Cortex of kidney (tissue), 1 donor: ENCODE measurements around the gene BSND.

ENCODE experiments used
- DNase-seq: peaks from one replicate; lab custom pipeline; 2025; lab: John Stamatoyannopoulos, UW

The BSND gene

GRCh38 chr1:55046871-55047270, 48.1 kb downstream of the BSND start:
- DNase-seq, result no peak

GRCh38 chr1:55047611-55048010, 48.9 kb downstream of the BSND start:
- no peak for DNase-seq

DNA sequence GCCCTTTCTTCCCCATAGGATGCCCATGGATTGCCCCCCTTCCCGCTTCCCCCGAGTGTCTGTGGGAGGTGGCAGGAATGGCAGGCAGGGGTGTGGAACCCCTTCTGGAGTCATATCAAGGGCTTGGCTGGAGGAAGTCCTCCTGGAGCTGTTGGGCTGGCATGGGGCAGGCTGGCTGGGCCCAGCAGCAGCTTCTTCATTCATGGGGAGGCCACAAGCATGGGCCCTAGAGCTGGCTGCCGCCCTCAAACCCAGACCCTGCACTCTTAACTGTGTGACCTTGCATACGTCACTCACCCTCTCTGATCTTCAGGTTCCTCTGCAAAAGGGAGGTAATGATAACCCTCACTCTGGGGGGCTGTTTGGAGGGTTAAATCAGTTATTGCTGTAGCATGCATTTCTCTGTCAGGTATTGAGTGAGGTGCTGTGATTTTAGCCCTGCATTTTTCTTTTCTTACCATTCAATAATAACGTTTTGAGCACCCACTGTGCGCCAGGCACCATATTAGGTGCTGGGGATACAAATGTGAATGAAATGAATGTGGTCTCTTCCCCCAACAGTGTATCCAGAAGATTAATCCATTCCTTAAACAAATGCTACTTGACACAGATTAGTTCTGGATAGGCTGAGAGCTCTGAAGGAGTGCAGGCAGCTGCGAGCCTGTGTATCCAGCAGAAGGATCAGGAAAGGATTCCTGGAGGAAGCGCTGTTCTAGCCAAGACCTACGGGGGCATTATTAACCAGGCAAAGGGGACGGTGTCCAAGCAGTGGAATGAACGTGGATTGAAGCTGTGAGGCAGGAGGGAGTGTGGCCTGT, 49.9 kb downstream of the BSND start:
- DNase-seq, result no peak

GRCh38 chr1:55049271-55049913, 50.7 kb downstream of the BSND start:
- DNase-seq, result no peak

GRCh38 chr1:55049914-55050278, 51.2 kb downstream of the BSND start:
- DNase-seq, result no peak

DNA sequence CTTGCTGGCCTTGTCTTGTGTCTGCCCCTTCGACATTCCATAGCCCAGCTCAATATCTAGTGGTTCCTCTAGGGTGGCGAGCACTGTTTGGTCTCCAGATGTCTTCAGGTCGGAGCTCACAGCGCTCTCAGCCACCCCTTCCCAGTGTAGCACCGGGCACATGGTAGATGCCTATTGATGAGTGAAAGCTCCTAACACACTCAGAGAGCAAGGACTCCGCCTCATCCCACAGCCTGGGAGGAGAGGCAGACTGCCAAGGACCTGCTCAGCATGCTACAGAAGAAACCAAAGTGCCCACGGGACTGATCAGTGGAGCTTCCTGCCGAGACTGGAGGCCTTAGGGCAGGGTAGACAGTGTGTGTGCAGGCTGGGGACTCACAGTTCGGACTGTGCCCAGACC, 51.5 kb downstream of the BSND start:
- DNase-seq, result no peak

DNA sequence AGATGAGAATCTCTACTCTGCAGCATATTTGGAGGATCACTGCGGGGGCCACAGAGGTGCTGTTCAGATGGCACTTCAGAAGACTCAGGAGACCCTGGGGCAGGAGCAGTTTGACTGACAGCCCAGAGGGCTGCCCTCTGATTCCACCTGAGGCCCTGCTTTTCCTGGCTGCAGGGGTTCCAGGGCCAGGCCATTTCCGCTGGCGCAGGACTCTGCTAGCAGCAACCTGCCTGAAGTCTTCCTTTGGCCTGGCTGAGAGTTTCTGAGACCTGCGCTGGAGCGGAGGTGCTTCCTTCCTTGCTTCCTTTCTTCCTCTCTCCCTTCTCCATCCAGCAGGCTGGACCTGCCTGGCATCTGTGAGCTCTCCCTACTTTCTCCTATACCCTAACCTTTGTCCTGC, 52.4 kb downstream of the BSND start:
- DNase-seq, result no peak

DNA sequence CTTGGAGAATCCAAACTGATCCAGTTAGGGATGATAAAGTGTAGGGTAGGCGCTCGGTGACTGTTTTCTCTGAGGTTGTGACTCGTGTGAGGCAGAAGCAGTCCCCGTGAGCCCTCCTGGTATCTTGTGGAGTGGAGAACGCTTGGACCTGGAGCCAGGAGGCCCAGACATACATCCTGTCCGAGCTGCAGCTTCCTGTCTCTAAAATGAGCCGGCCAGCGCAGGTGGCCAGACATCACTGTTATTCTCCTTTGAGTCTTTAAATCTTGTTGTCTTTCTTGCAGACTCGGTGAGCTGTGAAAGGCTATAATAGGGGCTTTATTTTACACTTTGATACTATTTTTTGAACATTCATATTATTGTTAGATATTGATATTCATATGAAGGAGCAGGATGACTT, 52.9 kb downstream of the BSND start:
- no peak for DNase-seq

DNA sequence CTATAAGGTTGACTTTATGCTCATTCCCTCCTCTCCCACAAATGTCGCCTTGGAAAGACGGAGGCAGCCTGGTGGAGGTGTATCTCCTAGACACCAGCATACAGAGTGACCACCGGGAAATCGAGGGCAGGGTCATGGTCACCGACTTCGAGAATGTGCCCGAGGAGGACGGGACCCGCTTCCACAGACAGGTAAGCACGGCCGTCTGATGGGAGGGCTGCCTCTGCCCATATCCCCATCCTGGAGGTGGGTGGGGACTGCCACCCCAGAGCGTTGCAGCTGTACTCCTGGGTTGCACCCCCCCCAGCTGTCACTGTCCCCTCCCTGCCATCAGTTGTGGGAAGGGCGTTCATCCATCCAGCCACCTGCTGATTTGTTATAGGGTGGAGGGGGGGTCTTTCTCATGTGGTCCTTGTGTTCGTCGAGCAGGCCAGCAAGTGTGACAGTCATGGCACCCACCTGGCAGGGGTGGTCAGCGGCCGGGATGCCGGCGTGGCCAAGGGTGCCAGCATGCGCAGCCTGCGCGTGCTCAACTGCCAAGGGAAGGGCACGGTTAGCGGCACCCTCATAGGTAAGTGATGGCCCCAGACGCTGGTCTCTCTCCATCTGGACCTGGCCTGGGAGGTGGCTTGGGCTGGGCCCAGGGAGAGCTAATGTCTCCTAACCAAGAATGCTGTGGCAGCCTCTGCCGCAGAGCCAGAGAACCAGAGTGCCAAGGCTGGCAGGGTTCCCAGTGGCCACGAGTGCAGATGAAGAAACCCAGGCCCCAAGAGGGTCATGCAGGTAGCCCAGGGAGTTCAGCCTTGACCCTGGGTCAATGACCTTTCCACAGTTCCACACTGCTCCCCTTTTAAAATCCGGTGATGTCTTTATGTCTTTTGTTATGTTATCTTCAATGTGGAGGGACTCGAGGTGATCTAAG, 53.7 kb downstream of the BSND start:
- no peak for DNase-seq

- no peak for DNase-seq
Observed at GRCh38 chr1:55053265-55053954, 54.7 kb downstream of the BSND start.

DNA sequence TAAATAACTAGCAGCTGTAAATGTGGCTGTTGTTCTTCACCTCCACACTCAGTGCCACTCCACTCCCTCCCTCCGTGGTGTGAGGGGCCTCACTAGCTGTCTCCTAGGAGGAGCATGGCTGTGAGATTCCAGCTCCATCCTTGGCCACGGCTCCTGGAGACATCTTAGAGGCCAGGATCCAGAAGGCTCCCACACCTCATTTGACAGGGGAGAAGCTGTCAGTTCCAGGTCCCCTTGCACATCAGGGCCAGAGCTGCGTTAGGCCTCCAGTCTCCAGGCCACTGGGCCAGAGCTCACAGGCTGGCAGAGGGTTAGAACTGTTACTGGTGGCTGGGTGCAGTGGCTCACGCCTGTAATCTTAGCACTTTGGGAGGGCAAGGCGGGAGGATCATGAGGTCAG, 55.7 kb downstream of the BSND start:
- DNase-seq, result no peak

GRCh38 chr1:55055084-55055882, 56.5 kb downstream of the BSND start:
- no peak for DNase-seq

DNA sequence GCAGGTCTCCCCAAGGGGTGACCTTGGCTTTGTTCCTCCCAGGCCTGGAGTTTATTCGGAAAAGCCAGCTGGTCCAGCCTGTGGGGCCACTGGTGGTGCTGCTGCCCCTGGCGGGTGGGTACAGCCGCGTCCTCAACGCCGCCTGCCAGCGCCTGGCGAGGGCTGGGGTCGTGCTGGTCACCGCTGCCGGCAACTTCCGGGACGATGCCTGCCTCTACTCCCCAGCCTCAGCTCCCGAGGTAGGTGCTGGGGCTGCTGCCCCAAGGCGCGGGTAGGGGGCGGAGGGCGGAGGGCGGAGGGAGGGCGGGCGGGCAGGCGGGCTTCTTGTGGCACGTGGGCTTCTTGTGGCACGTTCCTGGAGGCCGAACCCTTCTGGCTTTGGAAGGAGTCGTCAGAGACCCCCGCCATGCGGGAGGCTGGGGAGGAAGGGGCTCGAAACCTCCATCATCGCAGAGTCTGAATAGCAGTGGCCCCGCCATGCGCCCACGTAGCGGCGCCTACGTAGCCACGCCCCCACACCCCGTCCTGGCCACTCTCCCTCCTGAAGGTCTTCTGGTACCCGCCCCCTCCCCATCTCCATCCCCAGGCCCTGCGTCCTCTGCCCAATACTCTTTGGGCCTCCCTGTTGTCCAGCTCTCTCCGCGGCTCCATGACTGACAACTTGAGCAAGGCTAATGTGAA, 57.4 kb downstream of the BSND start:
- DNase-seq, result no peak

DNA sequence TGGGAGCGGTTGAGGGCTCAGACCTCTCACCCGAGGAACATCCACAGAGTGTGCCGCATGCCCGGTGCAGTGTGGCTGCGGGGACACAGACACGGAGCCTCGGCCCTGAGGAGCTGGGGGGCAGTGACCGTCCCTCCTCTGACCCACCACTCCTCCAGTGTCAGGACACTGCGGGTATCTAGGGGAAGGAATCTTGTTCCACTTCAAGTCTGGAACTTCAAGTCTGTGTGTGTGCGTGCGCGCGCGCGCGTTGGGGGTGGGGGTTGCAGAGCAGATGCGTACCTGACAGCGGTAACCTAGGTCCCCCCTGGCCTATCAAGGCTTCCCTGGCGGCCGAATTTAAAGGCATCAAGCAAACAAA, 57.9 kb downstream of the BSND start:
- DNase-seq, result no peak

GRCh38 chr1:55057270-55057955, 58.7 kb downstream of the BSND start:
- no peak for DNase-seq

GRCh38 chr1:55057956-55058298, 59.2 kb downstream of the BSND start:
- no peak for DNase-seq

DNA sequence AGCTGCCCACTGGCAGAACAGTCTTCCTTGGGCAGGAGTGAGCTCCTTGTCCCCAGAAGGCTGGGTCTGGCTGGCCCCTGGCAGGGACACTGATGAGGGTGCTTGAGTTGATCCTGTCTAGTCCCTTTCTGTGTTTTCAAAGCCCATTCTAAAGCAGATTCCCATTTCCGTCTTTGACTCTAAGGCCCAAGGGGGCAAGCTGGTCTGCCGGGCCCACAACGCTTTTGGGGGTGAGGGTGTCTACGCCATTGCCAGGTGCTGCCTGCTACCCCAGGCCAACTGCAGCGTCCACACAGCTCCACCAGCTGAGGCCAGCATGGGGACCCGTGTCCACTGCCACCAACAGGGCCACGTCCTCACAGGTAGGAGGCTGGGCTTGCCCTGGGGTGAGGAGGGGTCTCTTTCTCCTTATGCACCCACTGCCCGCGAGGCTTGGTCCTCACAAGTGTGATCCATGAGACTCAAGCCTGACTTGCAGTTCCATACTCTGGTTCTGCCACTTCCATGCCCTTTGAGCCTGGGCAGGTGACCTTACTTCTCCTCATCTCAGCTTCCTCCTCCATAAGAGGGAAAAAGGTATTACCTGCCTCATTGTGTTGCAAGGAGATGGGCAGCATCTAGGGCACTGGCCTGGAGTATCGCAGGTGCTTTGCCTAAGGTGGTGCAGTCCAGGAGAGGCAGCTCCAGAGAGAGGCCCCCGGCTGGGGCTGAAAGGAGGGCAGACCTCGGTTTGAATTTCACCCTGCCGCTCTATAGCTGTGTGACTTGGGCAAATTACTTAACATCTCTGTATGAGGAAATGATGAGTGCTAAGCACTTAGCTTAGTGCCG, 60.8 kb downstream of the BSND start:
- DNase-seq, result no peak

GRCh38 chr1:55060133-55060999, 61.6 kb downstream of the BSND start:
- no peak for DNase-seq
